Thoracic aorta (tissue), 2 donors: ENCODE data around the gene AP4M1. TPM values are rescaled to one million over a fixed set of nuclear protein-coding genes. Genes with fewer than 3 reads are reported as not detected.
"Not testable (repeated sequence)": the region's sequence is repeated elsewhere in the genome, so short reads cannot be mapped to it uniquely, and the experiment has no call there.

Experiments
- ATAC-seq: fragments of 150-250 bp; one replicate; pipeline ENCODE4 v1.8.0; 2017; ENCODE audit warnings: low read depth; ENCODE audit not compliant: insufficient number of reproducible peaks, low FRiP score
- DNase-seq: peaks from one replicate; pipeline ENCODE4 v3.0.0-alpha.2; 2020; ENCODE audit warnings: low spot score
- H3K27ac ChIP-seq, 2 donors: fragments of 200-600 bp; sonication (generic); 1 replicate in 1 of 2; 2 replicates in 1 of 2; pipeline ENCODE4 v1.5.1; 2016; ENCODE audit warnings: mild to moderate bottlenecking in 2 of 2, moderate library complexity in 2 of 2
- H3K27me3 ChIP-seq: fragments of 200-600 bp; sonication (generic); replicated peaks from 2 replicates; pipeline ENCODE4 v1.6.0; 2016; ENCODE audit warnings: mild to moderate bottlenecking; ENCODE audit not compliant: insufficient read depth
- H3K36me3 ChIP-seq: fragments of 200-600 bp; sonication (generic); one replicate; pipeline ENCODE4 v1.5.1; 2016
- H3K4me1 ChIP-seq, 2 donors: fragments of 200-600 bp; sonication (generic); 1 replicate in 1 of 2; 2 replicates in 1 of 2; pipeline versions ENCODE4 v1.5.1 to v1.6.0; 2016; ENCODE audit warnings: low read depth in 2 of 2, mild to moderate bottlenecking in 1 of 2; ENCODE audit not compliant: control insufficient read depth in 1 of 2
- H3K4me3 ChIP-seq: fragments of 200-600 bp; sonication (generic); 2 replicates; pipeline ENCODE4 v1.5.1; 2016; ENCODE audit warnings: mild to moderate bottlenecking
- H3K9me3 ChIP-seq: fragments of 200-600 bp; sonication (generic); 2 replicates; pipeline ENCODE4 v1.5.1; 2016
- CTCF ChIP-seq: fragments of 200-600 bp; sonication (generic); IDR thresholded peaks from one replicate; pipeline ENCODE4 v1.5.1; 2019; ENCODE audit warnings: antibody characterized with exemption
- total RNA-seq, 2 donors: library from RNA; depleted of rRNA; stranded (reverse); fragments of >200 nt; gene quantifications; one replicate each; pipeline versions ENCODE4 v1.1.0 to v1.2.3, GENCODE V29; 2016

The AP4M1 gene
- total RNA-seq, 2 donors from 2014 or later = 22.3 to 23.8 TPM

- Histone ChIP-seq H3K36me3 (no peaks in the 10 kb centered on the region), H3K9me3 (no peaks in the 10 kb centered on the region), H3K4me3 (no peak overlapping the region), H3K27ac (no peak overlapping the region), H3K27me3 (no peaks in the 10 kb centered on the region), H3K4me1 (no peaks in the 10 kb centered on the region)
- no peak for TF ChIP-seq CTCF
- ATAC-seq = peak; percentile 60
- DNase-seq = no peak
Measured at GRCh38 chr7:100137851-100138760, 36.7 kb downstream of the AP4M1 start.

- DNase-seq = no peak
- no peak overlapping the region for H3K27ac ChIP-seq
- no peak for TF ChIP-seq CTCF
- H3K9me3 ChIP-seq = no peaks in the 10 kb centered on the region
- no peak overlapping the region for H3K4me3 ChIP-seq
- no peaks in the 10 kb centered on the region for H3K27me3 ChIP-seq
- no peak for ATAC-seq
- no peaks in the 10 kb centered on the region for H3K36me3 ChIP-seq
- no peaks in the 10 kb centered on the region for H3K4me1 ChIP-seq
Measured at GRCh38 chr7:100141555-100141949, 40.1 kb downstream of the AP4M1 start.

GRCh38 chr7:100142461-100142860, 41.0 kb downstream of the AP4M1 start:
- no peak for TF ChIP-seq CTCF
- Histone ChIP-seq H3K9me3 (no peaks in the 10 kb centered on the region), H3K4me1 (no peaks in the 10 kb centered on the region), H3K27ac (no peak overlapping the region), H3K36me3 (no peaks in the 10 kb centered on the region), H3K4me3 (no peak overlapping the region), H3K27me3 (no peaks in the 10 kb centered on the region)
- ATAC-seq (no peak), DNase-seq (no peak)

GRCh38 chr7:100146350-100146749, 44.9 kb downstream of the AP4M1 start:
- not testable (repeated sequence) for ATAC-seq, H3K9me3 ChIP-seq, DNase-seq, H3K36me3 ChIP-seq, H3K27me3 ChIP-seq, H3K4me3 ChIP-seq, H3K27ac ChIP-seq
- H3K4me1 ChIP-seq = peaks cover 5 to 13% of the 10 kb centered on the region in 2 donors

- H3K36me3 ChIP-seq = no peaks in the 10 kb centered on the region
- H3K9me3 ChIP-seq = no peaks in the 10 kb centered on the region
- no peak overlapping the region for H3K27ac ChIP-seq
- peaks cover 10 to 13% of the 10 kb centered on the region in 2 donors for H3K4me1 ChIP-seq
- H3K27me3 ChIP-seq = no peaks in the 10 kb centered on the region
- no peak for TF ChIP-seq CTCF
- no peak for DNase-seq
- no peak overlapping the region for H3K4me3 ChIP-seq
- no peak for ATAC-seq
Measured at GRCh38 chr7:100147278-100147677, 45.8 kb downstream of the AP4M1 start.

- Histone ChIP-seq H3K4me3 (peak overlapping the region; percentile 98), H3K27ac (peak overlapping the region; percentile 40 to 53), H3K36me3 (peaks cover 3% of the 10 kb centered on the region), H3K9me3 (no peaks in the 10 kb centered on the region), H3K4me1 (peaks cover 10 to 13% of the 10 kb centered on the region in 2 donors), H3K27me3 (no peaks in the 10 kb centered on the region)
- DNase-seq (no peak), ATAC-seq (no peak)
- TF ChIP-seq CTCF = no peak
Measured at GRCh38 chr7:100148225-100148558, 46.7 kb downstream of the AP4M1 start.
